Mesenchymal stem cell (in vitro differentiated cells and primary cell): Measurements from ENCODE around the gene CROCC.
"Not testable (repeated sequence)": the region's sequence is repeated elsewhere in the genome, so short reads cannot be mapped to it uniquely, and the experiment has no call there.

Experiments
- DNase-seq: peaks from one replicate; pipeline ENCODE4 v3.0.0-alpha.2; 2013
- H2AFZ ChIP-seq: one replicate; pipeline ENCODE4 v1.6.1; 2013; ENCODE audit warnings: low read depth, mild to moderate bottlenecking, control low read depth, inconsistent platforms, low read length, moderate library complexity
- H2AK5ac ChIP-seq: 2 replicates; pipeline ENCODE4 v1.6.1; 2013; ENCODE audit warnings: low read length, moderate library complexity, mild to moderate bottlenecking, inconsistent platforms; ENCODE audit not compliant: severe bottlenecking
- H2BK120ac ChIP-seq: one replicate; pipeline ENCODE4 v1.6.1; 2013; ENCODE audit warnings: low read depth, mild to moderate bottlenecking, inconsistent platforms, low read length, moderate library complexity
- H2BK12ac ChIP-seq, 2 experiments: one replicate each; pipeline ENCODE4 v1.6.1; 2013; ENCODE audit warnings: inconsistent platforms in 2 of 2, low read length in 2 of 2, mild to moderate bottlenecking in 2 of 2, moderate library complexity in 2 of 2, control low read depth in 1 of 2
- H2BK15ac ChIP-seq: one replicate; pipeline ENCODE4 v1.6.1; 2013; ENCODE audit warnings: mild to moderate bottlenecking, low read depth, inconsistent platforms; ENCODE audit not compliant: poor library complexity, severe bottlenecking
- H2BK5ac ChIP-seq: 2 replicates; pipeline ENCODE4 v1.6.1; 2013; ENCODE audit warnings: low read depth, mild to moderate bottlenecking, low read length, control low read depth, inconsistent platforms; ENCODE audit not compliant: poor library complexity, severe bottlenecking
- H3K14ac ChIP-seq, 2 experiments: one replicate each; pipeline ENCODE4 v1.6.1; 2013; ENCODE audit warnings: inconsistent platforms in 2 of 2, low read length in 2 of 2, control low read depth in 1 of 2, mild to moderate bottlenecking in 1 of 2, moderate library complexity in 1 of 2
- H3K18ac ChIP-seq, 2 experiments: one replicate each; pipeline ENCODE4 v1.6.1; 2013; ENCODE audit warnings: inconsistent platforms in 2 of 2, low read length in 2 of 2, control low read depth in 1 of 2, low read depth in 1 of 2, mild to moderate bottlenecking in 1 of 2
- H3K23ac ChIP-seq, 2 experiments: one replicate each; pipeline ENCODE4 v1.6.1; 2013; ENCODE audit warnings: inconsistent platforms in 2 of 2, low read length in 2 of 2, mild to moderate bottlenecking in 2 of 2, moderate library complexity in 2 of 2, control low read depth in 1 of 2
- H3K27ac ChIP-seq: 2 replicates; pipeline ENCODE4 v1.5.1; 2013; ENCODE audit warnings: mild to moderate bottlenecking, moderate library complexity, low read length, control low read depth, inconsistent platforms; ENCODE audit not compliant: poor library complexity, severe bottlenecking
- H3K27me3 ChIP-seq, 2 experiments: 2 replicates each; pipeline versions ENCODE4 v1.6.1 to v1.7.0; 2013; ENCODE audit warnings: low read length in 2 of 2, mild to moderate bottlenecking in 2 of 2, moderate library complexity in 2 of 2, control low read depth in 1 of 2, inconsistent platforms in 1 of 2; ENCODE audit not compliant: control insufficient read depth in 1 of 2, insufficient read depth in 1 of 2
- H3K36me3 ChIP-seq, 2 experiments: 2 replicates each; pipeline versions ENCODE4 v1.6.1 to v1.7.0; 2013; ENCODE audit warnings: low read length in 2 of 2, control low read depth in 1 of 2, inconsistent platforms in 1 of 2, low read depth in 1 of 2, mild to moderate bottlenecking in 1 of 2; ENCODE audit not compliant: insufficient read depth in 2 of 2, control insufficient read depth in 1 of 2
- H3K4ac ChIP-seq, 2 experiments: one replicate each; pipeline ENCODE4 v1.6.1; 2013; ENCODE audit warnings: inconsistent platforms in 2 of 2, low read length in 2 of 2, mild to moderate bottlenecking in 2 of 2, moderate library complexity in 2 of 2, control low read depth in 1 of 2, low read depth in 1 of 2
- H3K4me1 ChIP-seq: 2 replicates; pipeline ENCODE4 v1.6.1; 2013; ENCODE audit warnings: low read depth, low read length, control low read depth; ENCODE audit not compliant: control insufficient read depth, insufficient read depth
- H3K4me2 ChIP-seq: 2 replicates; pipeline ENCODE4 v1.6.1; 2013; ENCODE audit warnings: low read length, mild to moderate bottlenecking, inconsistent platforms; ENCODE audit not compliant: poor library complexity, severe bottlenecking
- H3K4me3 ChIP-seq, 2 experiments: 2 replicates each; pipeline versions ENCODE4 v1.5.1 to v1.7.0; 2013; ENCODE audit warnings: low read length in 2 of 2, mild to moderate bottlenecking in 2 of 2, control low read depth in 1 of 2, low read depth in 1 of 2; ENCODE audit not compliant: insufficient read depth in 1 of 2
- H3K79me1 ChIP-seq: replicated peaks from 2 replicates; pipeline ENCODE4 v1.6.1; 2013; ENCODE audit warnings: mild to moderate bottlenecking, control low read depth, low read length, inconsistent platforms; ENCODE audit not compliant: poor library complexity, severe bottlenecking
- H3K9ac ChIP-seq: 2 replicates; pipeline ENCODE4 v1.7.0; 2013; ENCODE audit warnings: mild to moderate bottlenecking, low read length, moderate library complexity
- H3K9me3 ChIP-seq: 2 replicates; pipeline ENCODE4 v1.7.0; 2013; ENCODE audit warnings: mild to moderate bottlenecking, low read length; ENCODE audit not compliant: control insufficient read depth
- H4K8ac ChIP-seq: one replicate; pipeline ENCODE4 v1.6.1; 2013; ENCODE audit warnings: inconsistent platforms, mild to moderate bottlenecking, low read length, moderate library complexity
- H4K91ac ChIP-seq: one replicate; pipeline ENCODE4 v1.6.1; 2013; ENCODE audit warnings: mild to moderate bottlenecking, low read length, inconsistent platforms
- WGBS: methylation state at CpG from one replicate; pipeline ENCODE4 v1.1.7; 2013; ENCODE audit warnings: mixed read lengths; 5-methylcytosine and 5-hydroxymethylcytosine counted together

The CROCC gene

DNA sequence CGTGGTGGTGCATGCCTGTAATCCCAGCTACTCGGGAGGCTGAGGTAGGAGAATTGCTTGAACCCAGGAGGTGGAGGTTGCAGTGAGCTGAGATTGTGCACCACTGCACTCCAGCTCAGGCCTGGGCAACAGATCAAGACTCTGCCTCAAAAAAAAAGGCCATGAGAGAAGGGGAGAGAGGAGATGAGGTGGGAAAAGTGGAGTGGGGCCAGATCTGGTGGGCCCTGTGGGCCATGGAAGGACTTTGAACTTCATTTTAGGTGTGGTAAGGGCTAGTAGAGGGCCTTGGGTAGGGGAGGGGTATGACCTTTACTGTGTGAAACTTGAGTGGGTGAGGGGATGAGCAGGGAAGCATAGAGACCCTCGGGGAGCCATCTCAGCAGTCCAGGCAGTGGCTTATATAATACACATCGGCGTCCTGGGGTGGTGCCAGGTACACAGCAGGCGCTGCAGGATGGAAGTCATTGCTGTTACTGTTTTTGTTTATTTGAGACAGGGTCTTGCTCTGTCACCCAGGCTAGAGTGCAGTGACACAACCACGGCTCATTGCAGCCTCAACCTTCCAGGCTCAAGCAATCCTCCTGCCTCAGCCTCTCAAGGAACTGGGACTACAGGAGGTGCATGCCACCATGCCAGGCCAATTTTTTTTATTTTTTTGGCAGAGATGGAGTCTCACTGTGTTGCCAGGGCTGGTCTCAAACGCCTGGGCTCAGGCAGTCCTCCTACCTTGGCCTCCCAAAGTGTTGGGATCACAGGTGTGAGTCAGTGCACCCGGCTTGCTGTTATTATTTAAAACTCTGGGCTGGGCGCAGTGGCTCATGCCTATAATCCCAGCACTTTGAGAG lies 5.5 kb upstream of the CROCC start:
- 90% methylated on average over 9 of the region's 10 CpGs for WGBS
- peaks cover 12% of the 10 kb centered on the region for H3K4me1 ChIP-seq
- not testable (repeated sequence) for H2BK12ac ChIP-seq, H4K8ac ChIP-seq, H3K4me2 ChIP-seq, H2BK5ac ChIP-seq, H2AK5ac ChIP-seq, H2BK15ac ChIP-seq, H3K27me3 ChIP-seq, DNase-seq, H3K4ac ChIP-seq, H2BK120ac ChIP-seq, H3K4me3 ChIP-seq, H3K9me3 ChIP-seq, H3K36me3 ChIP-seq, H3K14ac ChIP-seq, H3K18ac ChIP-seq, H3K79me1 ChIP-seq, H3K9ac ChIP-seq, H2AFZ ChIP-seq, H4K91ac ChIP-seq, H3K27ac ChIP-seq, H3K23ac ChIP-seq

DNA sequence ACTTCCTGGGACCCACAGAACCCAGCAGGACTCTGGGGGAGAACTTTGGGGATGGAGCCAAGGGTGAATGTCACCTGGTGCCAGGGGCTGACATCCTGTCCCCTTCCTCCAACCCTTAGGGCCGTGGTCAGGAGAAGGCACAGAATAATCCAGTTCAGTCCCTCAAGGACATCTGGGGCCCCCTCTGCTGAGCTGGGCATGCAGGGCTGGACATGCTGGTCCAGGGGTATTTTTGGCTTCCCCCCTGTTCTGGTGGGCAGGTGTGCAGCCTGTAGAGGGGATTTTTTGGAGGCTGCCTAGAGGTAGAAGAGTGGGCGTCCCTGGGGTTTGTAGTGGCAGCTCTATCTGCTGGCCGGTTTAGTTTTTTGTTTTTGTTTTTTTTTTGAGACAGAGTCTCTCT lies 3.4 kb upstream of the CROCC start:
- Histone ChIP-seq H3K9me3 (no peaks in the 10 kb centered on the region), H2AFZ (no peak overlapping the region), H2AK5ac (no peak overlapping the region), H3K27ac (no peak overlapping the region), H3K14ac (no peak overlapping the region), H2BK15ac (no peak overlapping the region), H3K4me3 (no peak overlapping the region), H3K18ac (no peak overlapping the region), H3K23ac (no peak overlapping the region), H2BK120ac (no peak overlapping the region), H3K9ac (no peak overlapping the region), H4K91ac (no peak overlapping the region), H3K36me3 (peaks cover 0 to 6% of the 10 kb centered on the region in 2 experiments), H2BK5ac (no peak overlapping the region), H3K79me1 (peaks cover 18% of the 10 kb centered on the region), H2BK12ac (no peak overlapping the region), H4K8ac (no peak overlapping the region), H3K27me3 (peaks cover 0 to 17% of the 10 kb centered on the region in 2 experiments), H3K4ac (no peak overlapping the region), H3K4me1 (peaks cover 22% of the 10 kb centered on the region), H3K4me2 (no peak overlapping the region)
- WGBS, result 94% methylated on average over 3 of the region's 3 CpGs
- no peak for DNase-seq

GRCh38 chr1:16918936-16919665 lies 2.6 kb upstream of the CROCC start:
- H3K4me2 ChIP-seq, H3K9me3 ChIP-seq, H3K14ac ChIP-seq, H3K36me3 ChIP-seq, H2BK15ac ChIP-seq, H2BK120ac ChIP-seq, DNase-seq, H2AK5ac ChIP-seq, H2BK5ac ChIP-seq, H4K91ac ChIP-seq, H3K4ac ChIP-seq, H4K8ac ChIP-seq, H3K27ac ChIP-seq, H3K23ac ChIP-seq, H3K18ac ChIP-seq, H2AFZ ChIP-seq, H2BK12ac ChIP-seq, H3K9ac ChIP-seq, H3K4me3 ChIP-seq: not testable (repeated sequence)
- WGBS, result 90% methylated on average over 15 of the region's 15 CpGs
- H3K27me3 ChIP-seq, result peaks cover 0 to 17% of the 10 kb centered on the region in 2 experiments
- H3K4me1 ChIP-seq, result peaks cover 20% of the 10 kb centered on the region
- H3K79me1 ChIP-seq, result peaks cover 18% of the 10 kb centered on the region

DNA sequence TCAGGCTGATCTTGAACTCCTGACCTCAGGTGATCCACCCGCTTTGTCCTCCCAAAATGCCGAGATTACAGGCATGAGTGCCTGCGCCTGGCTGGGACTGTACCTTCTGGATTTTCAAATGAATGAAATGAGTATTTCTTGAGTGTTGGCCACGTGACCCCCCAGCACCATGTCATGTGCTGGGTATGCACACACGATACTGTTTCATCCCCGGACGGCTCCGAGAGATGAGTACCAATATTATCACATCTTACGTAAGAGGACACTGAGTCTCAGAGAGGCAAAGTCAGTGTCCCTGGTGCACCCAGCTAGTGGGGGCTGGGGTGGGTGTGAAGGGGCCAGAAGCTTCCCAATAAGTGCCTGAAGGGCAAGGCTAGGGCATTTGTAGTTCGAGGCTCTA lies 780 bp upstream of the CROCC start:
- no peak overlapping the region for H2AK5ac ChIP-seq
- peaks cover 0 to 23% of the 10 kb centered on the region in 2 experiments for H3K27me3 ChIP-seq
- no peak overlapping the region for H3K23ac ChIP-seq
- no peak overlapping the region for H3K9ac ChIP-seq
- no peak overlapping the region for H2AFZ ChIP-seq
- H2BK15ac ChIP-seq, result no peak overlapping the region
- H4K91ac ChIP-seq, result no peak overlapping the region
- H3K14ac ChIP-seq, result no peak overlapping the region
- H3K79me1 ChIP-seq, result peaks cover 20% of the 10 kb centered on the region
- H3K4me2 ChIP-seq, result no peak overlapping the region
- DNase-seq, result no peak
- no peak overlapping the region for H2BK5ac ChIP-seq
- H3K4me1 ChIP-seq, result peaks cover 15% of the 10 kb centered on the region
- WGBS, result 96% methylated on average over 10 of the region's 10 CpGs
- no peak overlapping the region for H3K4ac ChIP-seq
- H2BK12ac ChIP-seq, result no peak overlapping the region
- no peak overlapping the region for H4K8ac ChIP-seq
- peaks cover 0 to 11% of the 10 kb centered on the region in 2 experiments for H3K36me3 ChIP-seq
- no peak overlapping the region for H3K4me3 ChIP-seq
- H3K9me3 ChIP-seq, result no peaks in the 10 kb centered on the region
- H3K18ac ChIP-seq, result no peak overlapping the region
- H2BK120ac ChIP-seq, result no peak overlapping the region
- H3K27ac ChIP-seq, result no peak overlapping the region
